ENCODE data around the gene KIF26B.
A peak's percentile ranks its signal among the peaks of the same experiment; 100 is the strongest.

KIF26B gene

DNA sequence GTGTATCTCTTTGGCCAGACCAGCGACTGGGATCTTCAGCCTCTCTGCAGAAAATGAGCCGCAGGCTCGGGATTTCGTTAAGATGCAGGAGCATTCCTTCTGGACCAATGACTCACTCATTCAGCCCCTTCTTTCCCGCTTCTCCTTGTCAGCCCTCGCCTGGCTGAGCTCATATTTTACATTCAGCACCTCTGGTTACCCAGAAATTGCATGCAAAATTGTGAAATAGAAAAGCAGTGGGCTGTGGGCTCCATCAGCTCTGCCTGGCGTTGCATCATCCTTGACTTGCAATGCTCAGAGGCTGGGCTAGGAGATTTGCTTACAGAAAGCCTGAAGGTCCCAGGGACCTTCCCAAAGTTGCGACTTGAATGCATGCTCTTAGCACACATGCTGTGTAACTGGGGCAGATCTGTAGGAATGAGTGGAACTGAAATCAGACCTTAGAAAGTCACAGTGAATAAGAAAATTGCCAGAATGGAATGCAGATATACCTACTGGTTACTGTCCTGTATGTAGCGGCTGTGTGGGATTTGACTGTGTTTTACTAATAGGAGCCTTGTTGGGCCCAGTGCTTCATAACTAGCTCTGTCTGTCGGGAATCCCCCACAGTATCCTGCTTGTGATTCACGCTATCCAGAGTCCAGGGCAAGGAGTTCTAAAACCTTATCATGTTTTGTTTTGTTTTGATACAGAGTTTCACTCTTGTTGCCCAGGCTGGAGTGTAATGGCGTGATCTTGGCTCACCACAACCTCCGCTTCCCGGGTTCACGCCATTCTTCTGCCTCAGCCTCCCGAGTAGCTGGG is 444.8 kb downstream of the KIF26B start:
- no peak for DNase-seq (ENCODE audit: low spot score)

GRCh38 chr1:245600658-245601057 is 445.9 kb downstream of the KIF26B start:
- DNase-seq (ENCODE audit: low spot score): no peak

DNA sequence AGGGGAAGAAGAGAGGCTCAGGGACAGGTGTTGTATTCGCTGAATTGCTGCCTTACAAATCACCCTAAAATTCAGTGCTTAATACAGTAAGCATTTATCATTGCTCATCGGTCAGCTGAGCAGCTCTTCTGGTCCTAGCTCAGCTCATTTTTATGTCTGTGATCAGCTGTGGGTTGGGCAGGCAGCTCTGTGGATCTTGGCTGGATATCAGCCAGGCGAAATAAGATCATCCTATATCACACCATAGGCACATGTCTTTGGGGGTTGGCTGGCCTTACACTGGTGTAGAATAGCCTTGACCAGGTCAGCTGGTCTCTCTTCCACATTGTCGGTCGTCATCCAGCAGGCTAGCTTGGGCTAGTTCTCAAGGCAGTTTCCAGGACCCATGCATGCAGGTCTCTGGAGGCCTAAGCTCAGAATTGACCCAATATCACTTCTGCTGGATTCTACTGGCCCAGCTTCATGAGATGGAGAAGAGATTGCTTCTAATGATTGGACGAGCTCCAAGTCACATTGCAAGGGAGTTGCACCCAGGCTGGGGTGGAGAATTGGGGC is 448.6 kb downstream of the KIF26B start:
- DNase-seq (ENCODE audit: low spot score): no peak

GRCh38 chr1:245604979-245605378 is 450.2 kb downstream of the KIF26B start:
- peak; percentile 29 for DNase-seq (ENCODE audit: low spot score)

DNA sequence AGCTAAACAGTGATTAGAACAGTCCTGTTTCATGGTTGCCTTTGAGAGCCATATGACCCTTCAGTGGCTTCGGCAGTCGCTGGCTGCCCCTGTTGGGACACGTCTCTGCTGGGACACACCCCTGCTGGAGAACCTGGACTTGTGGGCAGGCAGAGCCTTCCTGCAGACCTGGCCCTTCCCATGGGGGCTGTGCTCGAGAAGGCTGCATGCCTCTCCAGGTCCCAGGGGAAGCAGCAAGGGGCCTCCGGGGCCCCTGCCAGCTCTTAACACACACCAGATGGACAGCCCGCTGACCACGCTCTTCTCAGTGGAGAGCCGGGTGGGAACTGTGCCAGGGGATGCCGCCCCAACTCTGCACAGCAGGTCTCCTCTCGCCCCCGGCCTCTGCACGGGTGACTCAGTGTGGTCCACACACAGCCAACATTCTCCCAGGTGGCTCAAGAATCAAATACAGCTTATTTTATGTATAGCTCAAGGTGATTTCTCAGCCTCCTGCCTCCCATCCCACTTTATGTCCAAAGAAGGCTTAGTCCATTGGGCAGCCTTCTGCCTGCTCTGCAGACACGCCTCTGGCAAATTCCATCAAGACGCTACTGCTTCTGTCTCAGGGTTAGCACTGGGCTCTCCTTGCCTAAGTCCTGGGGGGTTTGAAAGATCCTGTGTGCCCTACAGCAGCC is 450.8 kb downstream of the KIF26B start:
- DNase-seq (ENCODE audit: low spot score): no peak

DNA sequence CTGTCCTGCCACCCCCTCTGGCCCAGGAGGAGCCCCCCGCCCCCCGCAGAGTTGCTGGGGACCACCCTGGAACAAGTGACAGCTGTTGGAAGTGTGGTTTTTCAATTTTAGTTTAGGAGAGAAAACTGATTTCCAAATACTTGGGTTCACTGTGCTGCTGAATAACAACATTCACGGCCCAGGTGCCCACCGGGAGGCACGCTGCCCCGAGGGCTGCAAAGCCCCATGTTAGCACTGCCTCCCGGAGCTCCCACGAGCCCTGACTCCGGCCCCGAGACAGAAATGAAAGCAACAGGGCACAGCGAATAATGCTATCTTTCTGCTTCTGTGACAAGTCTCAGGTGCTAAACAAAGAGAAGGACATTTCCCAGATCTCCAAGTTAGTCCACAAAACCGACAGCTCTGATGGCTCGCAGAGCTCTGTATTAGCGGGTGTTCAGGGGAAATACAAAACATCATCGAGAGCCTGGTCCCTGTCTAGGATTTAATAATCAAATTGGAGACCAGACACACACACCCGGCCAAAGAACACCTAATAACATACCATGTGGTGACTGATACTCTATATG is 451.5 kb downstream of the KIF26B start:
- no peak for DNase-seq (ENCODE audit: low spot score)

- DNase-seq (ENCODE audit: low spot score): no peak
Measured at GRCh38 chr1:245608271-245608670, 453.5 kb downstream of the KIF26B start.

- DNase-seq (ENCODE audit: low spot score): no peak
Measured at GRCh38 chr1:245609354-245610150, 454.8 kb downstream of the KIF26B start.

- no peak for DNase-seq (ENCODE audit: low spot score)
Measured at GRCh38 chr1:245611251-245611650, 456.5 kb downstream of the KIF26B start.

GRCh38 chr1:245614476-245614875 is 459.7 kb downstream of the KIF26B start:
- no peak for DNase-seq (ENCODE audit: low spot score)

DNA sequence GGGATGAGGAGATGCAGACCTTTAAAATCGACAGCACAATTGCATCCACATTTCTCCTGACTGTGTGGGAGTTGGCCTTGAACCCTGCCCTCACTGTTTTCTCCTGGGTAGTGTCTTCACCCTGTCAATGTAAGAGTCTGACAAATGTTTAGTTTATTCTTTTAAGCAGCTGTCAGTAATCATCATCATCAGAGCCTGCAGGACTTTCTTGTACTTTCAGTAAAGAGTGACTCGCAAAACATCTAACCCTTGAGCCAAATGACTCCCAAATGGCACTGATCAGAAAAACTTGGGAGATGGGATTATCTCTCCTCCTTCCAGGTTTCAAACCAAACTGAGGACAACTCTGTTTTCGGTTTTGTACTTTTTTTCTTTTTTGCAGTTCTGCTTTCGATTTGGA is 460.2 kb downstream of the KIF26B start:
- DNase-seq (ENCODE audit: low spot score): no peak

DNA sequence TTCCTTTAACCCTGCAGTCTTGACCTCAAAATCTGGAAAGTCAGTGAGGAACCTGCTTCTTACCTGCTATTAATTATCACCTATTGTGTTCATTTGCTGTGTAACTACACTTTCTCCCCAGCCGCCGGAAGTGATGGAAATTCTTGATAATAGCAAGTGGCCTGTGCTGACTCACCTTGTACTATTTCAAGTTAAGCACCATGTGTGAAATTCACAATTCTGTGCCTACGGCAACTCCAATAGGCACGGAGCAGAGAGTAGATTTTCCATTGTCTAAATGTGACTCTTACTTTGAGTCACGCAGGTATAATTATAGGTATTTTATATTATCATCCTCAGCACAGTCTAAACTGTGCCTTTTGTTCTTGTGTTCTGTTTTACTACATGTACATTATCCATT is 466.8 kb downstream of the KIF26B start:
- no peak for DNase-seq (ENCODE audit: low spot score)

- DNase-seq (ENCODE audit: low spot score): no peak
Measured at GRCh38 chr1:245622332-245623014, 467.7 kb downstream of the KIF26B start.

GRCh38 chr1:245641384-245641783 is 486.6 kb downstream of the KIF26B start:
- no peak for DNase-seq (ENCODE audit: low spot score)

DNA sequence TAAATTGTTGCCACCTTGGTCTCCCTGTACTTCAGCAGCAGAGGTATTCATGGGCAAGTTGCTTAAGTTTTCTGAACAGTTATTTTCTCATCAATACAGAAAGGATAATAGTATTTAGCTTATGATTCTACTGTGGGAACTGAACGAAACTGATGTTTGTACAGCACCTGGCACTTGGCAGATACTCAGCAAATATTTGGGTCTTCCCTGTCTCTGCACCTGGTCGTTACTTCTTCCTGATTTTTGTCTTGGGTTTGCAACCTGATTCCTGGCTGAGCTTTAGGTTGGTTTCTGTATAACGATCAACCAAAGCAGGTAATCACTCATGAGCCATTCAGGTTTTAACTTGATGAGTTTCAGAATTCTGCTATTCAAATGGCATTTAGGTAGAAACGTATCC is 490.6 kb downstream of the KIF26B start:
- DNase-seq (ENCODE audit: low spot score): no peak

DNA sequence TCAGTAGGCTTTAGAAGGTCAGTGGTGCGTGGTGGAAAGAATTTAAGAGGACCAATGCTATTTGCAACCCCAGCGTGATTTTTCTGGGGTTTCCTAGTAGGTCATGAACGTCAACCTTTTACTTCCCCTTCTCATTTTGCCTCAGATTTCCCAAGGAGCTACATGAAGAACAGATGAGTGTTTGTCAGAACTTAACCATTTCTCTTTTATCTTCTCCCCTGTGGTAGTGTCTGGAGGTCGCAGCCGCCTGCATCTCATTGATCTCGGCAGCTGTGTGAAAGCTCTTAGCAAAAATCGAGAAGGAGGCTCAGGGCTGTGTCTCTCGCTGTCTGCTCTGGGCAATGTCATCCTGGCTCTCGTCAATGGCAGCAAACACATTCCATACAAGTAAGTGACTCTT is 491.1 kb downstream of the KIF26B start:
- no peak for DNase-seq (ENCODE audit: low spot score)

- no peak for DNase-seq (ENCODE audit: low spot score)
Measured at GRCh38 chr1:245648749-245649522, 494.2 kb downstream of the KIF26B start.

- no peak for DNase-seq (ENCODE audit: low spot score)
Measured at GRCh38 chr1:245649666-245650065, 494.9 kb downstream of the KIF26B start.

GRCh38 chr1:245650441-245650960 is 495.7 kb downstream of the KIF26B start:
- DNase-seq (ENCODE audit: low spot score): no peak

DNA sequence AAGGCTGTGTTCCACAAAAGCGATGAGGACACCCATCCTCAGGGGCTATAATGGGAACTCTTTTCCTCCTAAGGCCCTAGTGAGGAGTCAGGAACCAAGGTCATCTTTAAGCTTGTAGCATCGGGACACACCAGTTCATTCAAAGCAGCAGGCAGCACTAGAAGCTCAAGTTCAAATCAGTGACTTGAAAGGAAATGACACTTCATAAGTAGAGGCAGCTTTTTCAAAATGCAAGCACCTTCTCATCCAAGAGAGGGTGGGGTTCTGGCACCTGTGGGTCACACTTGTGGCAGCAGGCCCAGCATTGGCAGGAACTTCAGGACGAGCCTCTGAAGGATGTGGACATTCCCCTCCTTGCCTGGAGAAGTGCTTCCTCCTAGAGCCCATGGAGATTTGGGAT is 496.3 kb downstream of the KIF26B start:
- no peak for DNase-seq (ENCODE audit: low spot score)

- no peak for DNase-seq (ENCODE audit: low spot score)
Measured at GRCh38 chr1:245652116-245652515, 497.3 kb downstream of the KIF26B start.

All from Ammon's horn (tissue), 1 donor.